Measurements from ENCODE around the gene MX2. TPM values are rescaled to one million over a fixed set of nuclear protein-coding genes. Genes with fewer than 3 reads are reported as not detected.

The MX2 gene
- total and polyA plus RNA-seq, 2 of the 8 experiments (the other 6 are each of a cell fraction or from before 2014, with no cell fraction given), result 3.1 to 8.9 TPM

GRCh38 chr21:41444703-41445464, 83.1 kb downstream of the MX2 start (continued):
- TF ChIP-seq JUND (IDR thresholded peaks at IDR 0.05; ENCODE audit: low read length), result no peak
- TF ChIP-seq POLR2A (IDR thresholded peaks at IDR 0.05; ENCODE audit: control extremely low read depth in 1 of 2, low read depth in 2 of 2, low read length in 2 of 2), result no peak
- no peak for TF ChIP-seq NANOG (IDR thresholded peaks at IDR 0.05; ENCODE audit: insufficient read depth, low read depth, low read length, poor library complexity, severe bottlenecking)
- no peak for TF ChIP-seq EP300 (IDR thresholded peaks at IDR 0.05; ENCODE audit: borderline replicate concordance in 1 of 2, low read depth in 2 of 2, low read length in 2 of 2)
- TF ChIP-seq USF2 (IDR thresholded peaks at IDR 0.05; ENCODE audit: low read length), result no peak
